Measurements from ENCODE around the gene PTPN21. TPM values are rescaled to one million over a fixed set of nuclear protein-coding genes. Genes with fewer than 3 reads are reported as not detected.
A peak's percentile ranks its signal among the peaks of the same experiment; 100 is the strongest.

The PTPN21 gene
- total RNA-seq (10 to 100 TPM; 18.3 to 63.0 (median 20.0) TPM), polyA plus RNA-seq (10 to 100 TPM in 1 of 3 donors, 1 to 10 TPM in 2; 3.5 to 11.3 (median 9.3) TPM)
- long read RNA-seq, donor 1 = 0 reads
- long read RNA-seq, donor 2 = 0 reads
- long read RNA-seq, donor 3 = 0 reads
- long read RNA-seq, donor 4 = 0 reads
- long read RNA-seq, donor 5 = 0 reads
- long read RNA-seq, donor 6, full-length matches to known transcripts = 1 of 1 reads
- long read RNA-seq, donor 6, partial matches to known transcripts = 0 of 1 reads
- long read RNA-seq, donor 6, other reads (novel, unspliced or antisense) = 0 of 1 reads
- long read RNA-seq, donor 7, full-length matches to known transcripts = 1 of 1 reads
- long read RNA-seq, donor 7, partial matches to known transcripts = 0 of 1 reads
- long read RNA-seq, donor 7, other reads (novel, unspliced or antisense) = 0 of 1 reads
- long read RNA-seq, donor 8 = 0 reads
- long read RNA-seq, donor 9 = 0 reads
- long read RNA-seq, donor 10 = 0 reads

- H3K27ac ChIP-seq = peak within 1 kb of the TSS; percentile 89 to 95 (median 91)
- WGBS, 5 donors = 0 to 1% (median 0%) methylated on average over 53 to 103 of the region's 103 CpGs
- no peaks in the 10 kb centered on the region for H3K9me3 ChIP-seq
- peaks cover 0 to 29% (median 0%) of the 10 kb centered on the region in 3 donors for H3K27me3 ChIP-seq
- peak within 1 kb of the TSS; percentile 61 to 76 (median 72) for H3K4me3 ChIP-seq
- TF ChIP-seq POLR2AphosphoS5 (IDR thresholded peaks at IDR 0.05) = peak in 2 of 3 donors; percentile 33 to 63
- no peak for TF ChIP-seq CTCF (IDR thresholded peaks at IDR 0.05)
- no peak for TF ChIP-seq EP300 (IDR thresholded peaks at IDR 0.05)
- TF ChIP-seq POLR2A (IDR thresholded peaks at IDR 0.05) = peak in 1 of 4 donors; percentile 26
- DNase-seq = peak; percentile 76 to 93
- H3K36me3 ChIP-seq = peaks cover 0 to 5% (median 5%) of the 10 kb centered on the region in 4 donors
- H3K4me1 ChIP-seq = peaks cover 21 to 46% (median 43%) of the 10 kb centered on the region in 4 donors
- intact Hi-C loops (cut with DNase I; ENCODE audit: low total_unique reads) = no loop called here
These were observed at the start of gene PTPN21 for GRCh38 chr14:88554457-88555286. Gene PTPN21, minus strand, starts transcription at chr14:88555007. Its CDS starts 4,590 bp downstream, at chr14:88550417.

GRCh38 chr14:88604212-88604611 is 49.4 kb upstream of the PTPN21 start:
- Histone ChIP-seq H3K4me3 (no peak overlapping the region), H3K27me3 (no peaks in the 10 kb centered on the region), H3K9me3 (no peaks in the 10 kb centered on the region), H3K36me3 (peaks cover 71 to 100% (median 100%) of the 10 kb centered on the region in 4 donors), H3K27ac (no peak overlapping the region), H3K4me1 (no peaks in the 10 kb centered on the region)
- DNase-seq = no peak
- no peak for TF ChIP-seq CTCF (IDR thresholded peaks at IDR 0.05)
- no peak for TF ChIP-seq EP300 (IDR thresholded peaks at IDR 0.05)
- no peak for TF ChIP-seq POLR2AphosphoS5 (IDR thresholded peaks at IDR 0.05)
- no peak for TF ChIP-seq POLR2A (IDR thresholded peaks at IDR 0.05)
- intact Hi-C loops (cut with DNase I; ENCODE audit: low total_unique reads) = no loop called here

DNA sequence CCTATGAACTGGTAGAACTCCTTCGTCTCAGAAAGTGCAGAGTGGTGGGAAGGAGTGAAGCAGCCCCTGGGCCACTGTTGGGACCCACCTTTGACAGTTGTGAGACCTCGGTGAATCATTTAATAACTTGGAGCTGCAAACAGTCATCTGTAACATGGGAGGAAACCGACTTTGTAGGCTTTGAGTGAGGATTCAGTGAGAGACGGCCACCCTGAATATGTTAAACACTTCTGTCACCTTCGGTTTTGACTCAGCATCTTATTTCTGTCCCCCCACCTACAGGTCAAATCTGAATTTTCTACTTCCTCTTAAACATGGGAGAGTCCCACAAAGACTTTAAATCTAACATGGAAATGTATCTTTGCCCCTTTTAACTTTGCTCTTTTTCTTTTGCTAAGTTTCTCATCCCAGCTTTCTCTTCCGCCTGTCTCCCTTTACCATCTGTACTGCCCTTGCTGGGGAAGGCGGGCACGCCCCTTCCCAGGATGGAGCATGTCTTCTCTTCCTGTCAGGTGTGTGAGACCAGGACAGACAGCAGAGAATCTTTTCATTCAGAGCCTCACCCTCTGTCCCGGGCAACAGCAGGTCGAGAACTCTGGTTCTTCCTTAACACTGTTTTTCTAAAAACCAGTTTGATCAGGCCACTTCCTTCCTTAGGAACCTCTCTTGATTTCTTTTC is 45.1 kb upstream of the PTPN21 start:
- intact Hi-C loops (cut with DNase I; ENCODE audit: low total_unique reads) = no loop called here
- TF ChIP-seq CTCF (IDR thresholded peaks at IDR 0.05) = no peak
- no peak for TF ChIP-seq POLR2AphosphoS5 (IDR thresholded peaks at IDR 0.05)
- no peak for TF ChIP-seq POLR2A (IDR thresholded peaks at IDR 0.05)
- no peak for TF ChIP-seq EP300 (IDR thresholded peaks at IDR 0.05)
- Histone ChIP-seq H3K36me3 (peaks cover 67 to 100% (median 99%) of the 10 kb centered on the region in 4 donors), H3K9me3 (no peaks in the 10 kb centered on the region), H3K4me3 (no peak overlapping the region), H3K27ac (no peak overlapping the region), H3K4me1 (no peaks in the 10 kb centered on the region), H3K27me3 (no peaks in the 10 kb centered on the region)
- DNase-seq = no peak
- 75 to 85% (median 83%) methylated on average over 10 of the region's 10 CpGs for WGBS, 5 donors

DNA sequence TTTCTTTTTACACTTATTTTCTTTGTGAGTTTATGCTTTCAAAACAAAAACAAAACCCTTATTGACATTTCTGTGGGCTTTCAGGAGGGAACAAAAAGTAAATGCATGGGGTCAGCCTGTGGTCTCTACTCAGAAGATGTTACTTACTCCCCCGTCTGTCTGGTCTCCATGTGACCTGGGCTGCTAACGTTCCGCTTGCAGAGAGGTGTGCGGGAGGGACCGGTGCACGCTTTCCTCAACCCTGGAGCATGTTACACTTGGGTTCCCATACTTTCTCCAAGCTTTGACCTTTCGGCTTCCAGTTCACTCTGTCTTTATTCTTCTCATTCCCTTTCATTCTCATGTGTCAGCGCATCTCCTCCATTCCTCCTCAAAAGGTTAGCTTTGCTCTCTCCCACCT is 44.5 kb upstream of the PTPN21 start:
- Histone ChIP-seq H3K27me3 (no peaks in the 10 kb centered on the region), H3K36me3 (peaks cover 61 to 100% (median 99%) of the 10 kb centered on the region in 4 donors), H3K9me3 (no peaks in the 10 kb centered on the region), H3K4me3 (no peak overlapping the region), H3K27ac (no peak overlapping the region), H3K4me1 (no peaks in the 10 kb centered on the region)
- WGBS, 5 donors = 87 to 97% (median 92%) methylated on average over 8 of the region's 8 CpGs
- intact Hi-C loops (cut with DNase I; ENCODE audit: low total_unique reads) = no loop called here
- TF ChIP-seq POLR2AphosphoS5 (IDR thresholded peaks at IDR 0.05) (no peak), CTCF (IDR thresholded peaks at IDR 0.05) (no peak), POLR2A (IDR thresholded peaks at IDR 0.05) (no peak)
- no peak for DNase-seq

Data from stomach (tissue), 19 donors.